ENCODE measurements around the gene HOXA3. TPM values are rescaled to one million over a fixed set of nuclear protein-coding genes. Genes with fewer than 3 reads are reported as not detected.

HOXA3 gene
- polyA plus RNA-seq, 3 donors = not detected

- Histone ChIP-seq H3K4me2 (replicated peaks; ENCODE audit: extremely low read depth, low read length, poor library complexity, severe bottlenecking) (no peak overlapping the region), H3K9ac (ENCODE audit: insufficient read depth, low read length, poor library complexity, severe bottlenecking) (no peak overlapping the region), H3K27ac (ENCODE audit: low read depth in 1 of 2, low read length in 2 of 2) (no peak overlapping the region), H2AFZ (ENCODE audit: insufficient read depth, low read depth, low read length, poor library complexity, severe bottlenecking) (no peak overlapping the region), H3K4me1 (ENCODE audit: control insufficient read depth in 1 of 2, insufficient read depth in 2 of 2, low read length in 2 of 2) (peaks cover 12 to 19% of the 10 kb centered on the region in 2 donors), H3K4me3 (replicated peaks in 1 of 3; ENCODE audit: low read depth in 2 of 3, low read length in 3 of 3) (no peak overlapping the region), H3K27me3 (ENCODE audit: control insufficient read depth in 2 of 2, insufficient read depth in 2 of 2, low read length in 2 of 2) (peaks cover 16 to 19% of the 10 kb centered on the region in 2 donors), H3K79me2 (ENCODE audit: insufficient read depth, low read length) (no peaks in the 10 kb centered on the region), H4K20me1 (ENCODE audit: insufficient read depth, low read length) (no peaks in the 10 kb centered on the region), H3K36me3 (replicated peaks in 1 of 2; ENCODE audit: control insufficient read depth in 1 of 2, insufficient read depth in 2 of 2, low read length in 2 of 2) (no peaks in the 10 kb centered on the region), H3K9me3 (replicated peaks in 1 of 2; ENCODE audit: control insufficient read depth in 1 of 2, insufficient read depth in 1 of 2, low read length in 2 of 2) (no peaks in the 10 kb centered on the region)
- peaks cover 0 to 6% (median 1%) of the 10 kb centered on the region in 7 donors for H3K9me3 Mint-ChIP-seq
- peaks cover under 1 to 1% of the 10 kb centered on the region in 2 donors for H3K36me3 Mint-ChIP-seq
- DNase-seq = no peak
- no peak overlapping the region for H3K4me3 Mint-ChIP-seq
- H3K4me1 Mint-ChIP-seq = peaks cover 19% of the 10 kb centered on the region
- peaks cover 14 to 21% (median 18%) of the 10 kb centered on the region in 3 donors for H3K27me3 Mint-ChIP-seq (ENCODE audit: low read depth in 3 of 3)
- TF ChIP-seq CTCF (IDR thresholded peaks at IDR 0.05) = no peak
- H3K27ac Mint-ChIP-seq = no peak overlapping the region
- no CpG with 5 or more reads among the region's 1 CpG for WGBS (ENCODE audit: insufficient coverage)
- intact Hi-C loops (cut with micrococcal nuclease) = no loop called here
Observed at GRCh38 chr7:27082171-27082570, 70.2 kb downstream of the HOXA3 start.

- H3K4me1 Mint-ChIP-seq = peaks cover 21% of the 10 kb centered on the region
- H3K4me3 Mint-ChIP-seq = no peak overlapping the region
- DNase-seq = no peak
- TF ChIP-seq CTCF (IDR thresholded peaks at IDR 0.05) = no peak
- H3K9me3 ChIP-seq (replicated peaks in 1 of 2; ENCODE audit: control insufficient read depth in 1 of 2, insufficient read depth in 1 of 2, low read length in 2 of 2) = no peaks in the 10 kb centered on the region
- peak overlapping the region in 1 of 7 donors; percentile 5 for H3K27ac Mint-ChIP-seq
- H4K20me1 ChIP-seq (ENCODE audit: insufficient read depth, low read length) = no peaks in the 10 kb centered on the region
- H3K4me2 ChIP-seq (replicated peaks; ENCODE audit: extremely low read depth, low read length, poor library complexity, severe bottlenecking) = no peak overlapping the region
- no peak overlapping the region for H3K9ac ChIP-seq (ENCODE audit: insufficient read depth, low read length, poor library complexity, severe bottlenecking)
- intact Hi-C loops (cut with micrococcal nuclease) = no loop called here
- H3K27ac ChIP-seq (ENCODE audit: low read depth in 1 of 2, low read length in 2 of 2) = no peak overlapping the region
- peaks cover 5 to 11% (median 7%) of the 10 kb centered on the region in 3 donors for H3K27me3 Mint-ChIP-seq (ENCODE audit: low read depth in 3 of 3)
- peaks cover 6 to 8% of the 10 kb centered on the region in 2 donors for H3K27me3 ChIP-seq (ENCODE audit: control insufficient read depth in 2 of 2, insufficient read depth in 2 of 2, low read length in 2 of 2)
- H3K4me3 ChIP-seq (replicated peaks in 1 of 3; ENCODE audit: low read depth in 2 of 3, low read length in 3 of 3) = no peak overlapping the region
- no peaks in the 10 kb centered on the region for H3K79me2 ChIP-seq (ENCODE audit: insufficient read depth, low read length)
- WGBS (ENCODE audit: insufficient coverage) = 98% methylated on average over 4 of the region's 4 CpGs
- H3K9me3 Mint-ChIP-seq = peaks cover 0 to 5% (median 0%) of the 10 kb centered on the region in 7 donors
- H2AFZ ChIP-seq (ENCODE audit: insufficient read depth, low read depth, low read length, poor library complexity, severe bottlenecking) = no peak overlapping the region
- peaks cover 0 to 1% of the 10 kb centered on the region in 2 donors for H3K36me3 Mint-ChIP-seq
- no peaks in the 10 kb centered on the region for H3K36me3 ChIP-seq (replicated peaks in 1 of 2; ENCODE audit: control insufficient read depth in 1 of 2, insufficient read depth in 2 of 2, low read length in 2 of 2)
- peaks cover 12 to 19% of the 10 kb centered on the region in 2 donors for H3K4me1 ChIP-seq (ENCODE audit: control insufficient read depth in 1 of 2, insufficient read depth in 2 of 2, low read length in 2 of 2)
Observed at GRCh38 chr7:27080844-27081436, 71.4 kb downstream of the HOXA3 start.

All from CD14-positive monocyte (primary cell).